ENCODE results near the gene SDK1. TPM values are rescaled to one million over a fixed set of nuclear protein-coding genes. Genes with fewer than 3 reads are reported as not detected.
"Not testable (repeated sequence)": the region's sequence is repeated elsewhere in the genome, so short reads cannot be mapped to it uniquely, and the experiment has no call there.

The SDK1 gene
- total RNA-seq, 2 donors from 2014 or later = 3.1 to 3.6 TPM

DNA sequence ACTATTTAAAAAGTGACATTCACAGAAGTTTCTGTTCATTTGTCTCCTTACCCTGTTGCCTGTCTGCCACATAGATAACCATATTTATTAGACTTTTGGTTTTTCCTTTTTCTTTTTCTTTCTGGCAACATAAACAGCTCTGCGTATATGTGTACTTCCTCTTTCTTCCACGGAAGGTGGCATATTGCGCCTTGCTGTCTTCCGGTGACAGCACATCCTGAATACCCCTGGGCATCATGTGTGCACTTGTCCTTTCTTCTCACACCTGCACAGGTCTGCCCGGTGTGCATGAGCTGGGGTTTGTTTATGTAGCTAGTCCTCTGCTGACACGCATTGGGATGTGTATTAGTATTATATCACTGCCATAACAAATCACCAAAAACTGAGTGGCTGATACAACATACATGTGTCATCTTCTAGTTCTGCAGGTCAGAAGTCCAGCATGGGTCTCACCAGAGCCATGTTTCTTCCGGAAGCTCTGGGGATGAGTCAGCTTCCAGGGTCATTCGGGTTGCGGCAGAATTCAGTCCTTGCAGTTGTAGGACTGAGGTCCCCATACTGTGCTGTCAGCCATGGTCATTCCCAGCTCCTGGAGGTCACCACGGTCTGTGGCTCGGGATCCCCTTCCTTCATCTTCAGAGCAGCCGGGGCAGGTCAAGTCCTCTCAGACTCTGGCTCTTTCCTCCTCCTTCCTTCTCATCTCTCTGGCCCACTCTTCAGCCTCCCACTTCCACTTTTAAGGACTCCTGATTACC lies 785.1 kb downstream of the SDK1 start:
- Histone ChIP-seq H3K4me1 (no peaks in the 10 kb centered on the region), H3K9me3 (peaks cover 5 to 13% of the 10 kb centered on the region in 2 donors), H3K27me3 (no peaks in the 10 kb centered on the region), H3K27ac (no peak overlapping the region), H3K4me3 (no peak overlapping the region), H3K36me3 (no peaks in the 10 kb centered on the region)
- TF ChIP-seq, protein P1, sequence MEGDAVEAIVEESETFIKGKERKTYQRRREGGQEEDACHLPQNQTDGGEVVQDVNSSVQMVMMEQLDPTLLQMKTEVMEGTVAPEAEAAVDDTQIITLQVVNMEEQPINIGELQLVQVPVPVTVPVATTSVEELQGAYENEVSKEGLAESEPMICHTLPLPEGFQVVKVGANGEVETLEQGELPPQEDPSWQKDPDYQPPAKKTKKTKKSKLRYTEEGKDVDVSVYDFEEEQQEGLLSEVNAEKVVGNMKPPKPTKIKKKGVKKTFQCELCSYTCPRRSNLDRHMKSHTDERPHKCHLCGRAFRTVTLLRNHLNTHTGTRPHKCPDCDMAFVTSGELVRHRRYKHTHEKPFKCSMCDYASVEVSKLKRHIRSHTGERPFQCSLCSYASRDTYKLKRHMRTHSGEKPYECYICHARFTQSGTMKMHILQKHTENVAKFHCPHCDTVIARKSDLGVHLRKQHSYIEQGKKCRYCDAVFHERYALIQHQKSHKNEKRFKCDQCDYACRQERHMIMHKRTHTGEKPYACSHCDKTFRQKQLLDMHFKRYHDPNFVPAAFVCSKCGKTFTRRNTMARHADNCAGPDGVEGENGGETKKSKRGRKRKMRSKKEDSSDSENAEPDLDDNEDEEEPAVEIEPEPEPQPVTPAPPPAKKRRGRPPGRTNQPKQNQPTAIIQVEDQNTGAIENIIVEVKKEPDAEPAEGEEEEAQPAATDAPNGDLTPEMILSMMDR (IDR thresholded peaks at IDR 0.05) = no peak
- no peak for DNase-seq (ENCODE audit: low spot score)

DNA sequence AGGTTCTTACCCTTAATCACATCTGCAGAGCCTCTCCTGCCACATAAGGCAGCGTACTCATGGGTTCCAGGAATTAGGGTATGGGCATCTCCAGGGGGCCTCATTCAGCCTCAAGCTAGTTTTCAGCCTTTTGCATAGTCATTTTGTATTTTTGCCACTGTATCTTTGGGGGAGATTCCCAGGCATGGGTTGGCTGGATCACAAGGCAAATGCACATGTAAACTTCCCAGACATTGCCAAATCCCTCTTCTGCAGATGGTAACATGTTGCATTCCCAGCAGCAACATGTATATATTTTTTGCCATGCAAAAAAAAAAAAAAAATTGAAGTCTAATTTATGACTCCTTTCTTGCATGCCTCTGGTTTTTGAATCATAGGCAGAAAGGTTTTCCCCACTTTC lies 785.7 kb downstream of the SDK1 start:
- TF ChIP-seq, protein P1 (IDR thresholded peaks at IDR 0.05) = no peak
- H3K36me3 ChIP-seq = no peaks in the 10 kb centered on the region
- no peaks in the 10 kb centered on the region for H3K27me3 ChIP-seq
- peaks cover 5 to 13% of the 10 kb centered on the region in 2 donors for H3K9me3 ChIP-seq
- H3K27ac ChIP-seq = no peak overlapping the region
- no peak for DNase-seq (ENCODE audit: low spot score)
- H3K4me1 ChIP-seq = no peaks in the 10 kb centered on the region
- H3K4me3 ChIP-seq = no peak overlapping the region

GRCh38 chr7:4091767-4092166 lies 790.7 kb downstream of the SDK1 start:
- H3K4me1 ChIP-seq = no peaks in the 10 kb centered on the region
- H3K4me3 ChIP-seq = no peak overlapping the region
- no peak for DNase-seq (ENCODE audit: low spot score)
- no peaks in the 10 kb centered on the region for H3K36me3 ChIP-seq
- TF ChIP-seq, protein P1 (IDR thresholded peaks at IDR 0.05) = no peak
- H3K9me3 ChIP-seq = peaks cover 5 to 13% of the 10 kb centered on the region in 2 donors
- H3K27me3 ChIP-seq = no peaks in the 10 kb centered on the region
- H3K27ac ChIP-seq = no peak overlapping the region

DNA sequence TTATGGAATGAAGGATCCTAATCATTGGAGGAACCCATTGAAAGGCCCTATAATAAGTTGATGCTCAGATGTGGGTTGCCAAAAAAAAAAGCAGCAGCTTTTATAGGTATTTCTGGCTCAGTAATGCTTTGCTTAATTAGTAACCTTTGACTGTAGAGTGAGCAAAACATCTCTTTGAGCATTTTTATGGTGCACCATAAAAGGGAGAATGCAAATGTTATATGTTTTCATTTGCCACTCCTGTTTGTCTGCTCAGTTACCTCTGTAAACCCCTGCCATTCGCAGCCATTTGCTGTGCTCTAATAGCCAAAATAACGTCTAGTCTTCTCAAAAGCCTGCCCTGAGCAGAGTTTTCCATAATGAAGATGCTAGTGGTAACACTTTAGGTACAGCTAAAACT lies 792.0 kb downstream of the SDK1 start:
- TF ChIP-seq, protein P1 (IDR thresholded peaks at IDR 0.05) = no peak
- H3K9me3 ChIP-seq = peaks cover 5 to 13% of the 10 kb centered on the region in 2 donors
- H3K4me1 ChIP-seq = no peaks in the 10 kb centered on the region
- no peaks in the 10 kb centered on the region for H3K36me3 ChIP-seq
- H3K27ac ChIP-seq = no peak overlapping the region
- H3K4me3 ChIP-seq = no peak overlapping the region
- DNase-seq (ENCODE audit: low spot score) = no peak
- no peaks in the 10 kb centered on the region for H3K27me3 ChIP-seq

- Histone ChIP-seq H3K4me1 (no peaks in the 10 kb centered on the region), H3K36me3 (no peaks in the 10 kb centered on the region), H3K4me3 (no peak overlapping the region), H3K9me3 (peaks cover 5 to 13% of the 10 kb centered on the region in 2 donors), H3K27ac (no peak overlapping the region), H3K27me3 (no peaks in the 10 kb centered on the region)
- TF ChIP-seq, protein P1 (IDR thresholded peaks at IDR 0.05) = no peak
- DNase-seq (ENCODE audit: low spot score) = no peak
Observed at GRCh38 chr7:4093483-4093882, 792.4 kb downstream of the SDK1 start.

GRCh38 chr7:4094158-4094557 lies 793.1 kb downstream of the SDK1 start:
- not testable (repeated sequence) for H3K4me3 ChIP-seq; H3K36me3 ChIP-seq; H3K27ac ChIP-seq; H3K27me3 ChIP-seq; DNase-seq (ENCODE audit: low spot score); H3K4me1 ChIP-seq
- peaks cover 5 to 13% of the 10 kb centered on the region in 2 donors for H3K9me3 ChIP-seq

Measured in right atrium auricular region (tissue), 2 donors.